ENCODE data around the gene ADD1. TPM values are rescaled to one million over a fixed set of nuclear protein-coding genes. Genes with fewer than 3 reads are reported as not detected.

Gene ADD1
- total RNA-seq, 1 donor from 2014 or later = 240 TPM

GRCh38 chr4:2847302-2847871 lies 3.7 kb downstream of the ADD1 start:
- Mint-ChIP-seq H3K4me1 (ENCODE audit: low read depth) (peaks cover 68% of the 10 kb centered on the region), H3K27me3 (ENCODE audit: low read depth) (no peaks in the 10 kb centered on the region), H3K9me3 (ENCODE audit: low read depth) (no peaks in the 10 kb centered on the region), H3K36me3 (ENCODE audit: low read depth) (no peaks in the 10 kb centered on the region), H3K4me3 (ENCODE audit: unreplicated experiment) (no peak overlapping the region), H3K27ac (ENCODE audit: unreplicated experiment) (peak overlapping the region; percentile 17)
- no peak for TF ChIP-seq CTCF (IDR thresholded peaks at IDR 0.05)
- DNase-seq (ENCODE audit: low spot score) = no peak

- H3K4me1 Mint-ChIP-seq (ENCODE audit: low read depth) = peaks cover 68% of the 10 kb centered on the region
- no peak overlapping the region for H3K4me3 Mint-ChIP-seq (ENCODE audit: unreplicated experiment)
- no peaks in the 10 kb centered on the region for H3K9me3 Mint-ChIP-seq (ENCODE audit: low read depth)
- no peak for TF ChIP-seq CTCF (IDR thresholded peaks at IDR 0.05)
- H3K36me3 Mint-ChIP-seq (ENCODE audit: low read depth) = no peaks in the 10 kb centered on the region
- H3K27ac Mint-ChIP-seq (ENCODE audit: unreplicated experiment) = peak overlapping the region; percentile 76
- DNase-seq (ENCODE audit: low spot score) = no peak
- no peaks in the 10 kb centered on the region for H3K27me3 Mint-ChIP-seq (ENCODE audit: low read depth)
Observed at GRCh38 chr4:2848449-2848848, 4.8 kb downstream of the ADD1 start.

GRCh38 chr4:2849267-2850152 lies 5.9 kb downstream of the ADD1 start:
- H3K4me3 Mint-ChIP-seq (ENCODE audit: unreplicated experiment) = no peak overlapping the region
- H3K27ac Mint-ChIP-seq (ENCODE audit: unreplicated experiment) = peak overlapping the region; percentile 23
- peaks cover 75% of the 10 kb centered on the region for H3K4me1 Mint-ChIP-seq (ENCODE audit: low read depth)
- DNase-seq (ENCODE audit: low spot score) = no peak
- no peaks in the 10 kb centered on the region for H3K9me3 Mint-ChIP-seq (ENCODE audit: low read depth)
- no peaks in the 10 kb centered on the region for H3K27me3 Mint-ChIP-seq (ENCODE audit: low read depth)
- no peaks in the 10 kb centered on the region for H3K36me3 Mint-ChIP-seq (ENCODE audit: low read depth)
- TF ChIP-seq CTCF (IDR thresholded peaks at IDR 0.05) = peak; percentile 44

- no peaks in the 10 kb centered on the region for H3K27me3 Mint-ChIP-seq (ENCODE audit: low read depth)
- H3K27ac Mint-ChIP-seq (ENCODE audit: unreplicated experiment) = peak overlapping the region; percentile 22
- no peak for TF ChIP-seq CTCF (IDR thresholded peaks at IDR 0.05)
- H3K36me3 Mint-ChIP-seq (ENCODE audit: low read depth) = peaks cover 2% of the 10 kb centered on the region
- no peak for DNase-seq (ENCODE audit: low spot score)
- peaks cover 71% of the 10 kb centered on the region for H3K4me1 Mint-ChIP-seq (ENCODE audit: low read depth)
- no peak overlapping the region for H3K4me3 Mint-ChIP-seq (ENCODE audit: unreplicated experiment)
- no peaks in the 10 kb centered on the region for H3K9me3 Mint-ChIP-seq (ENCODE audit: low read depth)
Observed at GRCh38 chr4:2850966-2851798, 7.5 kb downstream of the ADD1 start.

- Mint-ChIP-seq H3K4me1 (ENCODE audit: low read depth) (peaks cover 73% of the 10 kb centered on the region), H3K27ac (ENCODE audit: unreplicated experiment) (peak overlapping the region; percentile 75), H3K27me3 (ENCODE audit: low read depth) (no peaks in the 10 kb centered on the region), H3K36me3 (ENCODE audit: low read depth) (peaks cover 2% of the 10 kb centered on the region), H3K9me3 (ENCODE audit: low read depth) (no peaks in the 10 kb centered on the region), H3K4me3 (ENCODE audit: unreplicated experiment) (peak overlapping the region; percentile 35)
- no peak for TF ChIP-seq CTCF (IDR thresholded peaks at IDR 0.05)
- no peak for DNase-seq (ENCODE audit: low spot score)
Observed at GRCh38 chr4:2852481-2852921, 8.9 kb downstream of the ADD1 start.
